H1 (cell line): Measurements from ENCODE around the gene CMIP. TPM values are rescaled to one million over a fixed set of nuclear protein-coding genes. Genes with fewer than 3 reads are reported as not detected.

ENCODE experiments used
- BCL11A ChIP-seq, 2 experiments: IDR thresholded peaks; one replicate each; pipeline ENCODE4 v1.6.1; 2011; ENCODE audit warnings: low read depth in 2 of 2, low read length in 2 of 2, mild to moderate bottlenecking in 2 of 2
- CHD7 ChIP-seq: fragments of 300-600 bp; sonication (generic); IDR thresholded peaks from 2 replicates; pipeline ENCODE4 v1.7.1; 2012; ENCODE audit warnings: low read length, moderate library complexity, mild to moderate bottlenecking, inconsistent platforms; ENCODE audit not compliant: insufficient replicate concordance
- JUND ChIP-seq: IDR thresholded peaks from 2 replicates; pipeline ENCODE4 v1.6.1; 2011; ENCODE audit warnings: mild to moderate bottlenecking, improper control_type of control experiment, low read length
- TAF1 ChIP-seq: IDR thresholded peaks from 2 replicates; pipeline ENCODE4 v1.6.1; 2011; ENCODE audit warnings: mild to moderate bottlenecking, low read depth, low read length
- polyA plus RNA-seq, 7 experiments: library from polyadenylated mRNA; depleted of rRNA in 3 of 7; stranded (reverse) in 5 of 7; unstranded in 2 of 7; fragments of >200 nt in 5 of 7; fragments of 200-250 nt in 2 of 7; gene quantifications; 1 replicate in 5 of 7; 2 replicates in 1 of 7; 4 replicates in 1 of 7; pipeline versions ENCODE4 v1.2.1 to v1.2.3, GENCODE V29; 2011 to 2013; ENCODE audit warnings: missing spikeins in 2 of 7, mixed read lengths in 2 of 7
- total RNA-seq: library from RNA; stranded (reverse); fragmentation: NEBNext Ultra II Directional; extraction: Animal tissue kit (Norgen Biotek cat#: 25700); gene quantifications from 2 replicates; pipeline ENCODE4 v1.2.1, GENCODE V29; 2021

The CMIP gene
- total and polyA plus RNA-seq, 2 of the 8 experiments (the other 6 are each of a cell fraction or from before 2014, with no cell fraction given): 7.9 to 53.2 TPM

DNA sequence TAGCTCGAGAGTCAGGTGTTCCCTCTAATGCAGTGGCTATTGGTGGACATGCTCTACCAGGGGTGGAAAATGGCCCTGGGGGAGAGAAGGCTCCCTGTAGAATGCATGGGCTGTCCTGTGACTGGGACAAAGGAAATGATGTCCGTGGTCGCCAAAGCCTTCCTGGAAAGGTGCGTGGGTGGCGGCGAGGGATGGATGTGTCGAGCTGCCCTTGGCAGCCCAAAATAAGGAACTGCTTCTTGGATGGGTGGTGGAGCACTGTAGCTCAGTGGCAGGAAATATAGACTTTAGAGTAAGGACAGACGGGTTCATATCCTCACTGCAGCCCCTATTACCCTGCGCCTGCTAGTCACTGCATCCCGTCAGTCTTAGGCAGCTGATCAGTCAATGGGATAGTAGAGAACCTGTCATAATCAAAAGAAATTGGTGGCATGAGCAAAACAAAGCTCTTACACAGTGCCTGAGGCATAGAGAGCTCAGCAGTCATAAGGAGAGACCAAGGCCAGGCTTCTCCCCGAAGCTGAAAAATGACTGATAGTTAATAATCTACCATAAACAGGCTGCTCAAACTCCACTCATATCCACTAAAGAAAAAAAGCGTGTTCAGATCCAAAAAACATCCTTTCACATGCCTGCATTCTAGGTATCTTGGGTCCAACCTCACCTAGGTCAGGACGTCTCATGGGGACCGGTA, 211.0 kb downstream of the CMIP start (continued):
- TF ChIP-seq CHD7 (no peak), TAF1 (no peak), JUND (no peak), BCL11A (IDR thresholded peaks at IDR 0.05; ENCODE audit: low read depth in 2 of 2, low read length in 2 of 2) (no peak)
